Naive thymus-derived CD4-positive, alpha-beta T cell (primary cell): Measurements from ENCODE around the gene PKIB. TPM values are rescaled to one million over a fixed set of nuclear protein-coding genes. Genes with fewer than 3 reads are reported as not detected.

Experiments used
- ATAC-seq: fragments of 150-1000 bp; cut with Tn5 transposase; 2 replicates; pipeline ENCODE4 v1.10.0; 2021; ENCODE audit warnings: mild to moderate bottlenecking, moderate library complexity
- CTCF ChIA-PET: fragments of 350-600 bp; sonication (Branson Sonifier 250); formaldehyde crosslinking; loops from one replicate; lab custom pipeline; 2021; ENCODE audit warnings: antibody characterized with exemption; lab: Charles Lee
- POLR2A ChIA-PET: fragments of 350-600 bp; sonication (Branson Sonifier 250); formaldehyde crosslinking; loops from one replicate; lab custom pipeline; 2021; ENCODE audit warnings: antibody characterized with exemption, inconsistent platforms; lab: Charles Lee
- DNase-seq, 9 donors: peaks; one replicate each; pipeline versions ENCODE4 v3.0.0 to v3.0.0-alpha.2; 2020 to 2022; ENCODE audit warnings: mixed read lengths in 1 of 9
- H3K27ac ChIP-seq: one replicate; pipeline ENCODE4 v1.7.0; 2013; ENCODE audit warnings: mild to moderate bottlenecking, low read depth, low read length, moderate library complexity
- H3K27me3 ChIP-seq, 2 donors: one replicate each; pipeline ENCODE4 v1.7.0; 2013; ENCODE audit warnings: low read length in 2 of 2, mild to moderate bottlenecking in 2 of 2, moderate library complexity in 2 of 2; ENCODE audit not compliant: control insufficient read depth in 2 of 2, insufficient read depth in 2 of 2
- H3K36me3 ChIP-seq, 3 experiments: 1 replicate in 2 of 3; 2 replicates in 1 of 3; pipeline ENCODE4 v1.7.0; 2013; ENCODE audit warnings: low read length in 3 of 3, mild to moderate bottlenecking in 3 of 3, moderate library complexity in 1 of 3; ENCODE audit not compliant: insufficient read depth in 3 of 3, control insufficient read depth in 2 of 3
- H3K4me1 ChIP-seq, 2 donors: one replicate each; pipeline ENCODE4 v1.7.0; 2013; ENCODE audit warnings: low read length in 2 of 2, mild to moderate bottlenecking in 2 of 2, moderate library complexity in 1 of 2; ENCODE audit not compliant: control insufficient read depth in 2 of 2, insufficient read depth in 2 of 2
- H3K4me3 ChIP-seq: 2 replicates; pipeline ENCODE4 v1.7.0; 2013; ENCODE audit warnings: mild to moderate bottlenecking, low read length
- H3K9me3 ChIP-seq, 3 experiments: 1 replicate in 2 of 3; 2 replicates in 1 of 3; pipeline ENCODE4 v1.7.0; 2013; ENCODE audit warnings: low read length in 3 of 3; ENCODE audit not compliant: control insufficient read depth in 2 of 3
- H3K27ac Mint-ChIP-seq, 9 donors: one replicate each; pipeline ENCODE4 v1.8.0; 2020 to 2022; ENCODE audit warnings: mixed read lengths in 9 of 9, mild to moderate bottlenecking in 8 of 9, moderate library complexity in 5 of 9, inconsistent platforms in 2 of 9
- H3K27me3 Mint-ChIP-seq, 5 donors: one replicate each; pipeline ENCODE4 v1.8.0; 2021 to 2022; ENCODE audit warnings: mixed read lengths in 5 of 5, mild to moderate bottlenecking in 1 of 5
- H3K36me3 Mint-ChIP-seq, 5 donors: one replicate each; pipeline ENCODE4 v1.8.0; 2020 to 2022; ENCODE audit warnings: mixed read lengths in 5 of 5, mild to moderate bottlenecking in 3 of 5, inconsistent platforms in 1 of 5
- H3K4me1 Mint-ChIP-seq, 7 donors: one replicate each; pipeline ENCODE4 v1.8.0; 2020 to 2022; ENCODE audit warnings: mixed read lengths in 7 of 7, mild to moderate bottlenecking in 3 of 7, inconsistent platforms in 1 of 7
- H3K4me3 Mint-ChIP-seq, 10 donors: one replicate each; pipeline ENCODE4 v1.8.0; 2020 to 2022; ENCODE audit warnings: mild to moderate bottlenecking in 10 of 10, mixed read lengths in 10 of 10, moderate library complexity in 6 of 10, inconsistent platforms in 2 of 10
- H3K9me3 Mint-ChIP-seq, 11 donors: one replicate each; pipeline ENCODE4 v1.8.0; 2020 to 2022; ENCODE audit warnings: mixed read lengths in 11 of 11, mild to moderate bottlenecking in 4 of 11, inconsistent platforms in 1 of 11, moderate library complexity in 1 of 11
- intact Hi-C, 2 donors: fragments of 100-400 bp; cut with micrococcal nuclease; formaldehyde crosslinking; loops; one replicate each; pipeline ENCODE4 v1.15.1; 2023
- polyA plus RNA-seq, 2 donors: library from polyadenylated mRNA; unstranded; fragments of 300-500 nt; fragmentation: Illumina TruSeq; gene quantifications; one replicate each; pipeline ENCODE4 v1.2.3, GENCODE V29; 2021
- total RNA-seq, 6 experiments: library from RNA in 5 of 6; stranded (reverse) in 5 of 6; gene quantifications; 1 replicate in 5 of 6; 2 replicates in 1 of 6; pipeline ENCODE4 v1.2.3 and lab custom pipeline; 2021 to 2026

Gene PKIB
- total and polyA plus RNA-seq, 7 experiments from 2014 or later, result 0.86 to 1.5 (median 0.92) TPM; not detected in 1

GRCh38 chr6:122669418-122669817 lies 59.2 kb downstream of the PKIB start:
- Mint-ChIP-seq H3K36me3 (no peaks in the 10 kb centered on the region), H3K27ac (no peak overlapping the region), H3K27me3 (peaks cover 3 to 8% (median 5%) of the 10 kb centered on the region in 5 donors), H3K4me1 (no peaks in the 10 kb centered on the region), H3K4me3 (no peak overlapping the region), H3K9me3 (no peaks in the 10 kb centered on the region)
- Histone ChIP-seq H3K9me3 (no peaks in the 10 kb centered on the region), H3K4me3 (no peak overlapping the region), H3K36me3 (no peaks in the 10 kb centered on the region), H3K4me1 (no peaks in the 10 kb centered on the region), H3K27ac (no peak overlapping the region), H3K27me3 (no peaks in the 10 kb centered on the region)
- intact Hi-C loops, result no loop called here
- no peak for ATAC-seq
- DNase-seq, result no peak
- CTCF ChIA-PET, result no interaction called here
- POLR2A ChIA-PET, result no interaction called here

- Histone ChIP-seq H3K36me3 (no peaks in the 10 kb centered on the region), H3K4me3 (no peak overlapping the region), H3K27me3 (no peaks in the 10 kb centered on the region), H3K27ac (no peak overlapping the region), H3K9me3 (no peaks in the 10 kb centered on the region), H3K4me1 (no peaks in the 10 kb centered on the region)
- DNase-seq, result no peak
- H3K27me3 Mint-ChIP-seq, result peaks cover 3 to 8% (median 5%) of the 10 kb centered on the region in 5 donors
- H3K9me3 Mint-ChIP-seq, result no peaks in the 10 kb centered on the region
- ChIA-PET CTCF (no interaction called here), POLR2A (no interaction called here)
- H3K27ac Mint-ChIP-seq, result no peak overlapping the region
- no peaks in the 10 kb centered on the region for H3K4me1 Mint-ChIP-seq
- ATAC-seq, result no peak
- H3K4me3 Mint-ChIP-seq, result no peak overlapping the region
- intact Hi-C loops, result no loop called here
- no peaks in the 10 kb centered on the region for H3K36me3 Mint-ChIP-seq
Observed at GRCh38 chr6:122669868-122670267, 59.7 kb downstream of the PKIB start.

GRCh38 chr6:122671251-122671650 lies 61.0 kb downstream of the PKIB start:
- no peak overlapping the region for H3K27ac Mint-ChIP-seq
- H3K36me3 ChIP-seq, result no peaks in the 10 kb centered on the region
- H3K9me3 Mint-ChIP-seq, result no peaks in the 10 kb centered on the region
- no peaks in the 10 kb centered on the region for H3K4me1 Mint-ChIP-seq
- no peaks in the 10 kb centered on the region for H3K9me3 ChIP-seq
- no peak overlapping the region for H3K4me3 Mint-ChIP-seq
- no peak overlapping the region for H3K4me3 ChIP-seq
- H3K27ac ChIP-seq, result no peak overlapping the region
- peaks cover 3 to 8% (median 5%) of the 10 kb centered on the region in 5 donors for H3K27me3 Mint-ChIP-seq
- no peaks in the 10 kb centered on the region for H3K27me3 ChIP-seq
- intact Hi-C loops, result no loop called here
- no peak for DNase-seq
- H3K36me3 Mint-ChIP-seq, result no peaks in the 10 kb centered on the region
- ChIA-PET CTCF (no interaction called here), POLR2A (no interaction called here)
- no peaks in the 10 kb centered on the region for H3K4me1 ChIP-seq
- ATAC-seq, result no peak

- ChIA-PET POLR2A (no interaction called here), CTCF (no interaction called here)
- Histone ChIP-seq H3K36me3 (no peaks in the 10 kb centered on the region), H3K9me3 (no peaks in the 10 kb centered on the region), H3K4me1 (no peaks in the 10 kb centered on the region), H3K27me3 (no peaks in the 10 kb centered on the region), H3K4me3 (no peak overlapping the region), H3K27ac (no peak overlapping the region)
- no peaks in the 10 kb centered on the region for H3K9me3 Mint-ChIP-seq
- H3K36me3 Mint-ChIP-seq, result no peaks in the 10 kb centered on the region
- DNase-seq (no peak), ATAC-seq (no peak)
- peaks cover 3 to 8% (median 5%) of the 10 kb centered on the region in 5 donors for H3K27me3 Mint-ChIP-seq
- no peak overlapping the region for H3K27ac Mint-ChIP-seq
- intact Hi-C loops, result no loop called here
- no peaks in the 10 kb centered on the region for H3K4me1 Mint-ChIP-seq
- H3K4me3 Mint-ChIP-seq, result no peak overlapping the region
Observed at GRCh38 chr6:122673343-122673961, 63.2 kb downstream of the PKIB start.

GRCh38 chr6:122676146-122676545 lies 65.9 kb downstream of the PKIB start:
- Mint-ChIP-seq H3K27me3 (peaks cover 0 to 4% (median 0%) of the 10 kb centered on the region in 5 donors), H3K4me1 (no peaks in the 10 kb centered on the region), H3K9me3 (no peaks in the 10 kb centered on the region), H3K36me3 (no peaks in the 10 kb centered on the region), H3K27ac (no peak overlapping the region), H3K4me3 (no peak overlapping the region)
- no peaks in the 10 kb centered on the region for H3K36me3 ChIP-seq
- DNase-seq, result no peak
- no peak overlapping the region for H3K27ac ChIP-seq
- no peaks in the 10 kb centered on the region for H3K27me3 ChIP-seq
- intact Hi-C loops, result no loop called here
- no peaks in the 10 kb centered on the region for H3K9me3 ChIP-seq
- H3K4me3 ChIP-seq, result no peak overlapping the region
- H3K4me1 ChIP-seq, result no peaks in the 10 kb centered on the region
- CTCF ChIA-PET, result no interaction called here
- no peak for ATAC-seq
- POLR2A ChIA-PET, result no interaction called here

GRCh38 chr6:122676688-122677087 lies 66.5 kb downstream of the PKIB start:
- no peaks in the 10 kb centered on the region for H3K4me1 ChIP-seq
- no peaks in the 10 kb centered on the region for H3K27me3 ChIP-seq
- POLR2A ChIA-PET, result no interaction called here
- Mint-ChIP-seq H3K36me3 (no peaks in the 10 kb centered on the region), H3K9me3 (no peaks in the 10 kb centered on the region), H3K4me1 (no peaks in the 10 kb centered on the region), H3K27ac (no peak overlapping the region), H3K27me3 (peaks cover 0 to 4% (median 0%) of the 10 kb centered on the region in 5 donors), H3K4me3 (no peak overlapping the region)
- ATAC-seq (no peak), DNase-seq (no peak)
- CTCF ChIA-PET, result no interaction called here
- H3K27ac ChIP-seq, result no peak overlapping the region
- no peaks in the 10 kb centered on the region for H3K9me3 ChIP-seq
- H3K36me3 ChIP-seq, result no peaks in the 10 kb centered on the region
- intact Hi-C loops, result no loop called here
- no peak overlapping the region for H3K4me3 ChIP-seq

GRCh38 chr6:122677406-122677805 lies 67.2 kb downstream of the PKIB start:
- no peaks in the 10 kb centered on the region for H3K4me1 Mint-ChIP-seq
- no peak overlapping the region for H3K27ac Mint-ChIP-seq
- intact Hi-C loops, result no loop called here
- DNase-seq (no peak), ATAC-seq (no peak)
- Histone ChIP-seq H3K27me3 (no peaks in the 10 kb centered on the region), H3K4me3 (no peak overlapping the region), H3K9me3 (no peaks in the 10 kb centered on the region), H3K27ac (no peak overlapping the region), H3K36me3 (no peaks in the 10 kb centered on the region), H3K4me1 (no peaks in the 10 kb centered on the region)
- POLR2A ChIA-PET, result no interaction called here
- H3K27me3 Mint-ChIP-seq, result peaks cover 0 to 4% (median 0%) of the 10 kb centered on the region in 5 donors
- CTCF ChIA-PET, result no interaction called here
- H3K9me3 Mint-ChIP-seq, result no peaks in the 10 kb centered on the region
- no peaks in the 10 kb centered on the region for H3K36me3 Mint-ChIP-seq
- no peak overlapping the region for H3K4me3 Mint-ChIP-seq
